ENCODE measurements around the gene CYP2A7. TPM values are rescaled to one million over a fixed set of nuclear protein-coding genes. Genes with fewer than 3 reads are reported as not detected.
"Not testable (repeated sequence)": the region's sequence is repeated elsewhere in the genome, so short reads cannot be mapped to it uniquely, and the experiment has no call there.

The CYP2A7 gene
- total RNA-seq, 1 experiment from 2014 or later = not detected

- Histone ChIP-seq H3K27me3 (ENCODE audit: low read length) (peaks cover 3% of the 10 kb centered on the region; the same call in 1 of the 2 replicates), H3K4me1 (ENCODE audit: low read length) (no peaks in the 10 kb centered on the region), H3K79me2 (ENCODE audit: low read length) (no peaks in the 10 kb centered on the region), H4K20me1 (ENCODE audit: insufficient read depth, low read depth, low read length) (no peaks in the 10 kb centered on the region), H3K36me3 (ENCODE audit: insufficient read depth, low read length) (no peaks in the 10 kb centered on the region), H2AFZ (ENCODE audit: low read length) (no peak overlapping the region), H3K9me3 (ENCODE audit: low read length) (no peaks in the 10 kb centered on the region), H3K9ac (ENCODE audit: low read length) (no peak overlapping the region), H3K27ac (ENCODE audit: low read length) (no peak overlapping the region), H3K9me2 (replicated peaks; ENCODE audit: insufficient read depth, low read length) (no peaks in the 10 kb centered on the region), H3K4me2 (ENCODE audit: low read depth, low read length, poor library complexity, severe bottlenecking) (no peak overlapping the region), H3K4me3 (ENCODE audit: low read length) (no peak overlapping the region)
- DNase-seq = no peak
Observed at GRCh38 chr19:40921005-40921897, 39.2 kb upstream of the CYP2A7 start.

GRCh38 chr19:40920300-40921004 lies 38.4 kb upstream of the CYP2A7 start:
- H3K79me2 ChIP-seq (ENCODE audit: low read length) = no peaks in the 10 kb centered on the region
- no peak overlapping the region for H3K27ac ChIP-seq (ENCODE audit: low read length)
- H3K9me3 ChIP-seq (ENCODE audit: low read length) = no peaks in the 10 kb centered on the region
- H3K4me1 ChIP-seq (ENCODE audit: low read length) = no peaks in the 10 kb centered on the region
- H3K4me2 ChIP-seq (ENCODE audit: low read depth, low read length, poor library complexity, severe bottlenecking) = no peak overlapping the region
- H3K36me3 ChIP-seq (ENCODE audit: insufficient read depth, low read length) = no peaks in the 10 kb centered on the region
- H4K20me1 ChIP-seq (ENCODE audit: insufficient read depth, low read depth, low read length) = no peaks in the 10 kb centered on the region
- peaks cover 3% of the 10 kb centered on the region; the same call in 1 of the 2 replicates for H3K27me3 ChIP-seq (ENCODE audit: low read length)
- H3K9me2 ChIP-seq (replicated peaks; ENCODE audit: insufficient read depth, low read length) = no peaks in the 10 kb centered on the region
- no peak for DNase-seq
- no peak overlapping the region for H2AFZ ChIP-seq (ENCODE audit: low read length)
- H3K9ac ChIP-seq (ENCODE audit: low read length) = no peak overlapping the region
- H3K4me3 ChIP-seq (ENCODE audit: low read length) = no peak overlapping the region

- not testable (repeated sequence) for H3K79me2 ChIP-seq (ENCODE audit: low read length); H3K27me3 ChIP-seq (ENCODE audit: low read length); H3K4me1 ChIP-seq (ENCODE audit: low read length); H3K9me2 ChIP-seq (replicated peaks; ENCODE audit: insufficient read depth, low read length); H3K4me3 ChIP-seq (ENCODE audit: low read length); H4K20me1 ChIP-seq (ENCODE audit: insufficient read depth, low read depth, low read length); DNase-seq; H3K27ac ChIP-seq (ENCODE audit: low read length); H3K4me2 ChIP-seq (ENCODE audit: low read depth, low read length, poor library complexity, severe bottlenecking); H2AFZ ChIP-seq (ENCODE audit: low read length); H3K9me3 ChIP-seq (ENCODE audit: low read length); H3K36me3 ChIP-seq (ENCODE audit: insufficient read depth, low read length); H3K9ac ChIP-seq (ENCODE audit: low read length)
Observed at GRCh38 chr19:40919530-40920299, 37.7 kb upstream of the CYP2A7 start.

GRCh38 chr19:40918303-40918702 lies 36.3 kb upstream of the CYP2A7 start:
- H3K36me3 ChIP-seq (ENCODE audit: insufficient read depth, low read length); H3K27me3 ChIP-seq (ENCODE audit: low read length); H2AFZ ChIP-seq (ENCODE audit: low read length); H4K20me1 ChIP-seq (ENCODE audit: insufficient read depth, low read depth, low read length); H3K9me3 ChIP-seq (ENCODE audit: low read length); H3K27ac ChIP-seq (ENCODE audit: low read length); H3K4me2 ChIP-seq (ENCODE audit: low read depth, low read length, poor library complexity, severe bottlenecking); H3K79me2 ChIP-seq (ENCODE audit: low read length); H3K4me1 ChIP-seq (ENCODE audit: low read length); H3K9me2 ChIP-seq (replicated peaks; ENCODE audit: insufficient read depth, low read length); H3K9ac ChIP-seq (ENCODE audit: low read length); H3K4me3 ChIP-seq (ENCODE audit: low read length); DNase-seq: not testable (repeated sequence)

- no peaks in the 10 kb centered on the region for H3K4me1 ChIP-seq (ENCODE audit: low read length)
- H3K36me3 ChIP-seq (ENCODE audit: insufficient read depth, low read length) = no peaks in the 10 kb centered on the region
- H3K79me2 ChIP-seq (ENCODE audit: low read length) = no peaks in the 10 kb centered on the region
- no peak overlapping the region for H3K9ac ChIP-seq (ENCODE audit: low read length)
- DNase-seq = no peak
- H3K9me3 ChIP-seq (ENCODE audit: low read length) = no peaks in the 10 kb centered on the region
- H2AFZ ChIP-seq (ENCODE audit: low read length) = no peak overlapping the region
- H3K27ac ChIP-seq (ENCODE audit: low read length) = no peak overlapping the region
- H3K9me2 ChIP-seq (replicated peaks; ENCODE audit: insufficient read depth, low read length) = no peaks in the 10 kb centered on the region
- no peak overlapping the region for H3K4me3 ChIP-seq (ENCODE audit: low read length)
- no peak overlapping the region for H3K4me2 ChIP-seq (ENCODE audit: low read depth, low read length, poor library complexity, severe bottlenecking)
- H3K27me3 ChIP-seq (ENCODE audit: low read length) = no peaks in the 10 kb centered on the region
- H4K20me1 ChIP-seq (ENCODE audit: insufficient read depth, low read depth, low read length) = no peaks in the 10 kb centered on the region
Observed at GRCh38 chr19:40908976-40909375, 26.9 kb upstream of the CYP2A7 start.

- Histone ChIP-seq H3K9me2 (replicated peaks; ENCODE audit: insufficient read depth, low read length) (no peaks in the 10 kb centered on the region), H3K79me2 (ENCODE audit: low read length) (no peaks in the 10 kb centered on the region), H2AFZ (ENCODE audit: low read length) (no peak overlapping the region), H3K4me2 (ENCODE audit: low read depth, low read length, poor library complexity, severe bottlenecking) (no peak overlapping the region), H3K27ac (ENCODE audit: low read length) (no peak overlapping the region), H3K9ac (ENCODE audit: low read length) (no peak overlapping the region), H3K27me3 (ENCODE audit: low read length) (no peaks in the 10 kb centered on the region), H4K20me1 (ENCODE audit: insufficient read depth, low read depth, low read length) (no peaks in the 10 kb centered on the region), H3K9me3 (ENCODE audit: low read length) (no peaks in the 10 kb centered on the region), H3K36me3 (ENCODE audit: insufficient read depth, low read length) (no peaks in the 10 kb centered on the region), H3K4me3 (ENCODE audit: low read length) (no peak overlapping the region), H3K4me1 (ENCODE audit: low read length) (no peaks in the 10 kb centered on the region)
- DNase-seq = no peak
Observed at GRCh38 chr19:40907968-40908735, 26.1 kb upstream of the CYP2A7 start.

- Histone ChIP-seq H3K36me3 (ENCODE audit: insufficient read depth, low read length) (no peaks in the 10 kb centered on the region), H2AFZ (ENCODE audit: low read length) (no peak overlapping the region), H3K4me1 (ENCODE audit: low read length) (no peaks in the 10 kb centered on the region), H3K4me2 (ENCODE audit: low read depth, low read length, poor library complexity, severe bottlenecking) (no peak overlapping the region), H3K9me2 (replicated peaks; ENCODE audit: insufficient read depth, low read length) (no peaks in the 10 kb centered on the region), H3K79me2 (ENCODE audit: low read length) (no peaks in the 10 kb centered on the region), H3K27ac (ENCODE audit: low read length) (no peak overlapping the region), H3K9ac (ENCODE audit: low read length) (no peak overlapping the region), H3K4me3 (ENCODE audit: low read length) (no peak overlapping the region), H3K27me3 (ENCODE audit: low read length) (no peaks in the 10 kb centered on the region), H3K9me3 (ENCODE audit: low read length) (no peaks in the 10 kb centered on the region), H4K20me1 (ENCODE audit: insufficient read depth, low read depth, low read length) (no peaks in the 10 kb centered on the region)
- DNase-seq = no peak
Observed at GRCh38 chr19:40906512-40906911, 24.5 kb upstream of the CYP2A7 start.

Data from Karpas-422 (cell line).